ENCODE data around the gene PDILT.
"Not testable (repeated sequence)": the region's sequence is repeated elsewhere in the genome, so short reads cannot be mapped to it uniquely, and the experiment has no call there.

Gene PDILT, protein sequence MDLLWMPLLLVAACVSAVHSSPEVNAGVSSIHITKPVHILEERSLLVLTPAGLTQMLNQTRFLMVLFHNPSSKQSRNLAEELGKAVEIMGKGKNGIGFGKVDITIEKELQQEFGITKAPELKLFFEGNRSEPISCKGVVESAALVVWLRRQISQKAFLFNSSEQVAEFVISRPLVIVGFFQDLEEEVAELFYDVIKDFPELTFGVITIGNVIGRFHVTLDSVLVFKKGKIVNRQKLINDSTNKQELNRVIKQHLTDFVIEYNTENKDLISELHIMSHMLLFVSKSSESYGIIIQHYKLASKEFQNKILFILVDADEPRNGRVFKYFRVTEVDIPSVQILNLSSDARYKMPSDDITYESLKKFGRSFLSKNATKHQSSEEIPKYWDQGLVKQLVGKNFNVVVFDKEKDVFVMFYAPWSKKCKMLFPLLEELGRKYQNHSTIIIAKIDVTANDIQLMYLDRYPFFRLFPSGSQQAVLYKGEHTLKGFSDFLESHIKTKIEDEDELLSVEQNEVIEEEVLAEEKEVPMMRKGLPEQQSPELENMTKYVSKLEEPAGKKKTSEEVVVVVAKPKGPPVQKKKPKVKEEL

DNA sequence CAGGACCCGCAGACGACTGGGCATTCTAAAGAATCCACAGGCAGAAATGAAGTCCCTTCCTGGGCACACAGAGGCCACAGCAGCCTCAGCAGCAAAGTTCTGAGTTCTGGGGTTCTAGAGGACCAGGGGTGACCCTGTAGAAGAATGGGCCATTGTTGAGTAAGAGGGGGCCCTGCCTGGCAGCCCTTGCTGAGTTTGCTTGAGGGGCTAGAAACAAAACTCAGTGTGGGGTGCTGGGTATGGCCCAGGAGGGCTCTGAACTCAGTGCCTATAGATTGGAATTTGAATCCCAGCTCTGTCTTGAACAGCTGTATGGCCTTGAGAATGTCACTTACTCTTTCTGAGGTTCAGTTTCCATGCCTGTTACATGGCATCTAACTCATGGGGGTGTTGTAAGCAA, at the start of gene PDILT:
Gene PDILT, minus strand, starts transcription at position 101 of the 400 bp plus-strand sequence. CDS start 5,437 bp downstream, outside the sequence.
- TF ChIP-seq, protein P1, sequence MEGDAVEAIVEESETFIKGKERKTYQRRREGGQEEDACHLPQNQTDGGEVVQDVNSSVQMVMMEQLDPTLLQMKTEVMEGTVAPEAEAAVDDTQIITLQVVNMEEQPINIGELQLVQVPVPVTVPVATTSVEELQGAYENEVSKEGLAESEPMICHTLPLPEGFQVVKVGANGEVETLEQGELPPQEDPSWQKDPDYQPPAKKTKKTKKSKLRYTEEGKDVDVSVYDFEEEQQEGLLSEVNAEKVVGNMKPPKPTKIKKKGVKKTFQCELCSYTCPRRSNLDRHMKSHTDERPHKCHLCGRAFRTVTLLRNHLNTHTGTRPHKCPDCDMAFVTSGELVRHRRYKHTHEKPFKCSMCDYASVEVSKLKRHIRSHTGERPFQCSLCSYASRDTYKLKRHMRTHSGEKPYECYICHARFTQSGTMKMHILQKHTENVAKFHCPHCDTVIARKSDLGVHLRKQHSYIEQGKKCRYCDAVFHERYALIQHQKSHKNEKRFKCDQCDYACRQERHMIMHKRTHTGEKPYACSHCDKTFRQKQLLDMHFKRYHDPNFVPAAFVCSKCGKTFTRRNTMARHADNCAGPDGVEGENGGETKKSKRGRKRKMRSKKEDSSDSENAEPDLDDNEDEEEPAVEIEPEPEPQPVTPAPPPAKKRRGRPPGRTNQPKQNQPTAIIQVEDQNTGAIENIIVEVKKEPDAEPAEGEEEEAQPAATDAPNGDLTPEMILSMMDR (conservative IDR thresholded peaks at IDR 0.05; ENCODE audit: low read depth, low read length): no peak
- no peak for DNase-seq (ENCODE audit: low read depth)
- H3K4me3 ChIP-seq (ENCODE audit: low read length): no peak within 1 kb of the TSS

DNA sequence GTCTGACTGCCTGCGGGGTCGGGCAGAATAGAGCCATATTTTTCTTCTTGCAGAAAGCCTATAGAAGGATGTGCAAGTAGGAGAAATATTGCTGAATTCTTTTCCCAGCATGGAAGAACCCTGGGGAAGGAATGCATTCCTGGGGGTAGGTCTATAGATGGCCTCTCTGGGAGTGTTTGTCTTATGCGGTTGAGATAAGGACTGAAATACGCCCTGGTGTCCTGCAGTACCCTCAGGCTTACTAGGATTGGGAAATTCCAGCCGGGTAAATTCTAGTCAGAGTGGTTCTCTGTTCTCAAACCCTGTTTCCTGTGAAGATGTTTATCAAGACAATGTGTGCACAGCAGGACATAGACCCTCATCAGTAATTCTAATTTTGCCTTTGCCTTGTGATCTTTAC, 49.1 kb upstream of the PDILT start:
- DNase-seq (ENCODE audit: low read depth); H3K4me3 ChIP-seq (ENCODE audit: low read length): not testable (repeated sequence)

DNA sequence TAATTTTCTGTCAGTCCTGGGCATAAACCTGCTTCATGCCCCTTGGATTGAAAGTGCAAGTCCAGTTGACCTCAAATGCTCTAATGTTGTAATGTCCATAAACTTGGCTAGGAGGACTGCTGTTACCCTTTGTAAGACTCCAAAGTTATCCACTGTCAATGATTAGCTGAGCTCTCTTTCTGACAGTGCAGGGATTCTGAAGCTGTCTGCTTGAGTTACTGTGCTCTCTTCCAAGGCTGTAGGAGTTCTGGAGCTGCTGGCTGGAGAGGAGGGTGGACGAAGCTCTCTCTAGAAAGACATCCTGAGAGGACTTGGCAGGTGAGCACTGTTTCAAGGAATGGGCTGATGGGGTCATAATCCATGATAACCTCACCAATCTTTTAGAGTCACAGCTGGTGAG, 46.8 kb upstream of the PDILT start, which contains the start of gene ACSM2A:
Gene ACSM2A, plus strand, starts transcription at position 158 of the 400 bp plus-strand sequence. CDS start 8,594 bp downstream, outside the sequence.
- not testable (repeated sequence) for DNase-seq (ENCODE audit: low read depth); H3K4me3 ChIP-seq (ENCODE audit: low read length)

DNA sequence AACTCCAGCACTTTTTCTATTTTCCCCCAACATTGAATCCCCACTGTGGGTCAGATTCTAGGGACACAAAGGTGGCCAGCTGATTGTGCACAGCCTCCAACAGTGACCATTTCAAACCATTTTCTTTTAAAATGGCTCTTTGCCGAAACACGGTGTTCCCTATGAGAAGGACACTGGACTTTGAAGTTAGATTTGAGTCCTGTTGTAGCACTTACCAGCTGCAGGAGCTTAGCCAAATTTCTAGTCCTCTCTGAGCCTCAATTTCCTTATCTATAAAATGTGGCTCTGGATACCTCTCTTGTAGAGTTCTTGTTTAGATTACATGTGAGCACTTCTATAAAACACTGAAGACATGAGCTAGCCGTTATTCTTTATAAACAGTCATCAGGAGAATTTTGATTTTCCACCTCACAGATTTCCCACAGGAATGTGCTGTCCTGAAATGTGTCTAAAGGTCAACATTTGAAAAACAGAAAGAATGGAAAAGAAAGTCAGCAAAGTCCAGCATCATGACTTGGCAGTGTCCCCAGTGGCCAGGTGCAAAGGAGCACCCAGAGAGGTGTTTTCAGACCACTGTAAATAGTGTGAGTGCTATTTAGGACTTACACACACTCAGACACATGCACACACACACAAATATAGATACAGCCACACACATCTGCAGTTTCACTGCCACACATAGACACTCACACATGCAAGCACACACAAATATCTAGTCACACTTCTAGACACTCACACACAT, 42.3 kb upstream of the PDILT start:
- not testable (repeated sequence) for H3K4me3 ChIP-seq (ENCODE audit: low read length); DNase-seq (ENCODE audit: low read depth)

DNA sequence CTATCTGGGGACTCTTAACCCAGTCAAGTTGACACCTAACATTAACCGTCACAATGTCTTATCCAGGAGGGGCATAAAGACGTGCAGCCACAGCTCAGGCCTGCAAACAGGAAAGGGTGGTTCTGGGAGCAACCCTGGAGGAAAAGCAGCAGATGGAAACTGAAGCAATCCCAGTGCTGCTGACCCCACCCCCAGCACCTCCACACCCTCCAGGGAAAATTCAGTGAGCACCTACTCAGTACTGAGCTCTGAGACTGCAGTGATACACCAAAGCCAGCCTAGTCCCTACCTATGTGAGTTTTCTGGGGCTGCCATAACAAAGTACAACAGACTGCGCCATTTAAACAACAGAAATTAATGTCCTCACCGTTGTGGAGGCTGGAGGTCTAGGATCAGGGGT, 37.3 kb upstream of the PDILT start:
- not testable (repeated sequence) for H3K4me3 ChIP-seq (ENCODE audit: low read length); DNase-seq (ENCODE audit: low read depth)

DNA sequence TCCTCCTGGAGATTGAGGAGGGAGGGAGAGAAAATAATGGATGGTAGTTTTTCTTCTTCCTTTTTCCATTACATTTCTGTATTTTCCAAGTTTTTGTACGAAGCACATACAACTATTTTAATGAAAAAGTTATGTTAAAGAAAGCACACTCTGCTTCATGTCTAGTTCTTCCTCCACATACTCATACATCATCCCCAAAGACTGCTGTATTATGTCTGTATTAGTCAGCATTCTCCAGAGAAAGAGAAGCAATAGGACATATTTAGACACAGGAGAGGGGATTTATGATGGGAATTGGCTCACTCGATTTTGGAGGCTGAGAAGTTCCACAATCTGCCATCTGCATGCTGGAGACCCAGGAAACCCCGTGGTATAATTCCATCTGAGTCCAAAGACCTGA, 36.7 kb upstream of the PDILT start:
- TF ChIP-seq, protein P1 (conservative IDR thresholded peaks at IDR 0.05; ENCODE audit: low read depth, low read length): no peak
- DNase-seq (ENCODE audit: low read depth): no peak
- no peak overlapping the region for H3K4me3 ChIP-seq (ENCODE audit: low read length)

DNA sequence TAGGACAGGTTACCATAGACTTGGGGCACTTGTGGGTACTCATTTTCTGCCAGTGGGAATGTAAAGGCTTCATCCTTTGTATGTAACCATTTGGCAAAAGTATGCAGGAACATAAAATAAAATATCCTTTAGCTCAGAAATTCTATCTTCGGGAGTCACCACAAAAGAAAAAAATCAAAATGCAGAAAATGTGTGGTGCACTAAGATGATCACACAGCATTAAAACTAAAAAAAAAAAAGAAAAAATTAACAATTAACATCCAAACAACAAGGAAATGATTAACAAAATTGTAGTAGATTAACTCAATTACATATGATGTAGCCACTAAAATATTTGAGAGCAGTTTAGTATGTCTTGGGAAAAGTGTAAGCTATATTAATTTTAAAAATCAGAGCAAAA, 36.2 kb upstream of the PDILT start:
- not testable (repeated sequence) for H3K4me3 ChIP-seq (ENCODE audit: low read length); DNase-seq (ENCODE audit: low read depth)

DNA sequence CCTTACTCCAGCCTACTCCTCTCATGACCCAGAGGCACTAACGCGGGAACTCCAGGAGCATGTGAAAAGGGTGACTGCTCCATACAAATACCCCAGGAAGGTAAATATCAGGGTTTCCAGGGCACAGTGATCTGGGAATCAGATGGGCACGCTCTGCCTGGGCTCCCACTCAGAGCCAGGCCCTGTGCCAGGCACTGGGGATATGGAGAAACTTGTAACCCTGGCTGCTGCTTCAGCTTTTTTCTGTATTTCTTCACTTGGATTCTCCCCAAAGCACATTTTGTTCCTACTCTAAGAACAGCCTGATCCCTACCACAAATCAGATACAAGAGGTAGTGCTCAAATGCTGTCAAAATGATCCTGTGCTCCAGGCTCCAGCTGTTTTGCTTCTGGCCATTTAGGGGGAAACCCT, 35.3 kb upstream of the PDILT start:
- DNase-seq (ENCODE audit: low read depth); H3K4me3 ChIP-seq (ENCODE audit: low read length): not testable (repeated sequence)

DNA sequence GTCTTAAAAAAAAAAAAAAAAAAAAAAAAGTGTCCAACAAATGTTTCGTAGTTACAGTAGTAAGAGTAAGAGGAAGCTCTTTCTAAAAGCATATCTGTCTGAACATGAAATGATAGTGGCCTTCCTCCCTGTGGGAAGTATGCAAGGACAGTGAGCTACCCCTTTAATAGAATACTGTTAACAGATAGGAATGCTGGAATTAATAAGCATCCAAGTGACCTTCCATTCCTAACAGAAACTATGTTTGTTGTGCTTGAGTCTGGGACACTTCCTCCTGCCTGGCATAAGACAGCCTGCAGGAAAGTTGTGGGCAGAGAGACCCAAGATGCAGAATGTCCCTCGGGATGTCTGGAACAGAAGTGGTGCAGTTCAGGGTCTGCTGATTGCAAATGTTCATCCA, 34.4 kb upstream of the PDILT start:
- H3K4me3 ChIP-seq (ENCODE audit: low read length); DNase-seq (ENCODE audit: low read depth): not testable (repeated sequence)

DNA sequence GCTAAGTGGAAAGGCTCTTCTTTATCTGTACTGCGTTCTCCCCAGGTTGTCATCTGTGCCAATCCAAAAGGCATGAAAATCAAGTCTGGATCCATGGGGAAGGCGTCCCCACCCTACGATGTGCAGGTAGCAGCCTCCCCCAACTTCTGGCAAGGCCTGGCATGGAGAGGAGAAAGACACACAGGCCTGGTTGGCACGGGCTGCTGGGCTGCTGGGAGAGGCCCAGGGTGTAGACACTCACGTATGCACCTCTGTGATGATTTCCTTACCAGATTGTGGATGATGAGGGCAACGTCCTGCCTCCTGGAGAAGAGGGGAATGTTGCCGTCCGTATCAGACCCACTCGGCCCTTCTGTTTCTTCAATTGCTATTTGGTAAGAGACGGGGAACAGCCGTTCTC, 26.4 kb upstream of the PDILT start:
- no peak for DNase-seq (ENCODE audit: low read depth)
- TF ChIP-seq, protein P1 (conservative IDR thresholded peaks at IDR 0.05; ENCODE audit: low read depth, low read length): no peak
- no peak overlapping the region for H3K4me3 ChIP-seq (ENCODE audit: low read length)

DNA sequence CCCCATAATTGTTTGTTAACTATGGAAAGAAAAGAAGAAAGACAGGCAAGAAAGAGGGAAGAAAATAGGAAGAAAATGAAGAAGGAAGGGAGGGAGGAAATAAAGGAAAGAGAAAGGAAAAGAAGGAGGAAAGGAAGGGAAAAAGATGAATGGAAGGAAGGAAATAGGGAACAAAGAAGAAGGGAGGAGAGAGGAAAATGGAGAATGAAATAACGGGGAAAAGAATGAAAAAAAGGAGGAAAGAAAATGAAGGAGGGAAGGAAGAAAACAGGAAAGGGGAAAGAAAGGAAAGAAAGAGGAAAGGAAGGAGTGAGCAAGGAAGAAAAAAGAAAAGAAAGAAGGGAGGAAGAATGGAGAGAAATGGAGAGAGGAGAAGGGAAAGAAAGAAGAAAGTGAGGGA, 25.9 kb upstream of the PDILT start:
- not testable (repeated sequence) for H3K4me3 ChIP-seq (ENCODE audit: low read length); DNase-seq (ENCODE audit: low read depth)

DNA sequence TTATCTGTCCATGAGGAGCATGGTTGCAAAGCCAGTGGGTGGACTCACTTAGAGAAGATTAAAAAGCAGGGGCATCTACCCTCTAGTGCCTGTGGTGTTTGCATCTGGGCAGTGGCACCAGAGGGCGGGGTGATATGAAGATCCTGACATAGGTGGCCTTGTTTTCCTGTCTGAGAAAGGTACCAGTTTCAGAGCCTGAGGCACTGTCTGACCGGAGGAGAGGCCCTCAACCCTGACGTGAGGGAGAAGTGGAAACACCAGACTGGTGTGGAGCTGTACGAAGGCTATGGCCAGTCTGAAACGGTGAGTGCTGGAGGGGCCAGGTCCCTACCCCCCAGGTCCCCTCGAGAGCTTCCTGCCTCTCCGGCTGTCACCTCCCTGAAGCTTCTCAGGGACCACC, 25.0 kb upstream of the PDILT start:
- not testable (repeated sequence) for H3K4me3 ChIP-seq (ENCODE audit: low read length); DNase-seq (ENCODE audit: low read depth)

DNA sequence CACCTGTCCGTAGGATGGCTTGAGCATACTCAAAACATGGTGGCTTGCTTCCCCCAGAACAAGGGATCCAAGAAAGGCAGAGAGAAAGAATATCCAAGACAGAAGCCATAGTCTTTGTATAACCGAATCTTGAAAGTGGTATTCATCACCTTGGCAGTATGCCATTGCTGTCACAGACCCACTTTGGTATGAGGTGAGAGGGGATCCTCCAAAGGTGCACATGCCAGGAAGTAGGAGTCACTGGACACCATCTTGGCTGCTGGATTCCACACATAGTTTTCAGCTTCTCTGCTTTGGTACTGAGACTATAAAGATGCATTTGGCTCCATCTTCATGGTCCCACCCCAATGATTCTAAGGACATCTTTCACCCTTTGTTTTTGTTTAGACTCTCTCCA, 22.9 kb upstream of the PDILT start:
- not testable (repeated sequence) for DNase-seq (ENCODE audit: low read depth); H3K4me3 ChIP-seq (ENCODE audit: low read length)

Measured in retinal pigment epithelial cell (primary cell).